HG03575 (cell line): Measurements from ENCODE around the gene DPP6.
"Not testable (repeated sequence)": the region's sequence is repeated elsewhere in the genome, so short reads cannot be mapped to it uniquely, and the experiment has no call there.

ENCODE experiments used
- ATAC-seq: cut with Tn5 transposase; IDR thresholded peaks from one replicate; pipeline ENCODE4 v1.9.1; 2021; ENCODE audit not compliant: unreplicated experiment, insufficient number of reproducible peaks, low FRiP score; ENCODE audit errors: extremely low read depth

DPP6 gene

DNA sequence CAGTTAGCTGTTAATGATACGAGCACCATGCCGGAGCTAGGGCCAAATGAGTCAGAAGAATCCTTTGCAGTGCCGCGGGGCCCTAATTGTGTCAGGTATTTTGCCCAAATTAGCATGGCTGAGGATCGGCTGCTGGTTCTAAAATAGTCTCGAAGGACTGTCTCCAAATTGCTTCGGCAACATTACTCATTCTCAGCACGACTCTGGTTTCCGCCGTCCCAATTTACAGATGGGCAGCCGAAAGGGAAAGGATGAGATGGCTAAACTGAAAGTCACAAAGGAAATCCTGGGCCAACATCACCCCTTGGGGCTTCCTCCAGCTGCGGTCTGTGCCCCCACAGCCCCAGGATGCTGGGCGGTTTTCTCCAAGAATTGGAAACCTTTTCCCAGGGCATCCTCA, 599.3 kb downstream of the DPP6 start:
- no peak for ATAC-seq

- ATAC-seq, result no peak
These were observed 600.4 kb downstream of the DPP6 start for GRCh38 chr7:154652564-154652963.

- ATAC-seq, result no peak
These were observed 601.1 kb downstream of the DPP6 start for GRCh38 chr7:154653281-154653680.

GRCh38 chr7:154656618-154657017, 604.4 kb downstream of the DPP6 start:
- no peak for ATAC-seq

DNA sequence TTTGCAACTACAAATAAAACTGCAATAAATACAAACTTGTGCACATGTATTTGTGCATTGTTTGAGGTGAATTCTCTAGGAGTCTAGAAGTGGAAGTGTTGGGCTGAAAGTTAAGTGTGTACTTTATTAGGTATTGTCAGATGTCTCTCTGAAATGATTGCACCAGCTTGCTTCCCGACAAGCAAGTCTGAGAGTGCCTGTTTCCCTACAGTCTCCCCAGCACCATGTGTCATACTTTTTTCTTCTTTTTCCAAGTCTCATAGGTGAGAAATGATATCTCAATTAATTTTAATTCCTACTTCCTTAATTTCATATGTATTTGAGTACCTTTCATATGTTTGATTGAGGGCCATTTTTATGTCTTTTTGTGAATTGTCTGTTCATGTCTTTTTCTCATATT, 614.6 kb downstream of the DPP6 start:
- ATAC-seq, result no peak

GRCh38 chr7:154672659-154673415, 620.6 kb downstream of the DPP6 start:
- ATAC-seq, result no peak

- no peak for ATAC-seq
These were observed 622.0 kb downstream of the DPP6 start for GRCh38 chr7:154674191-154674590.

DNA sequence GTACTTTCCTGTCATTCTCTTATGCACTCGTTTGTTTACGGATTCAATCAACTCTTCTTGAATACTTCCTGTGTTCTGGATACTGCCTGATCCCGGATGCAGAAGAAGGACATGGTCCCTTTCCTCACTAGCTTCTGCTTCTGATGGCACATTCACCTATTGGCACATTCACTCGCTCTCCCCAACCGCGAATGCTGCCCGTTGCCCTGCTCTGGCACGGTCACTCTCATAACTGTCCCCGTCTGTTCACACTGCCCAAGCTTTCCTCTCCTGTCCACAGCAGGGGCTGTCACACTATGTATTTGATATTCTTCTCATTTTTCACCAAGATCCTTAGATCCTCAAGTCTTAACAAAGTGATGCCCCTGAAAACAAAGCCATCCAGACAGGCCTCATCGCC, 623.4 kb downstream of the DPP6 start:
- no peak for ATAC-seq

DNA sequence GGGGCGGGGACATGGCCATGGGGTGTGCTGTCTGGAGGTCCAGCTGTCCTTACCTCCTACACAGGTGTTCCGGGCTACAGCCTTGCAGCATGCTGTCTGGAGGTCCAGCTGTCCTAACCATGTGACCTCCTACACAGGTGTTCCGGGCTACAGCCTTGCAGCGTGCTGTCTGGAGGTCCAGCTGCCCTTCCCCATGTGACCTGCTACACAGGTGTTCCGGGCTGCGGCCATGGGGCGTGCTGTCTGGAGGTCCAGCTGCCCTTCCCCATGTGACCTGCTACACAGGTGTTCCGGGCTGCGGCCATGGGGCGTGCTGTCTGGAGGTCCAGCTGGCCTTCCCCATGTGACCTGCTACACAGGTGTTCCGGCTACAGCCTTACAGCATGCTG, 623.8 kb downstream of the DPP6 start:
- ATAC-seq, result not testable (repeated sequence)

- no peak for ATAC-seq
These were observed 624.4 kb downstream of the DPP6 start for GRCh38 chr7:154676422-154677073.

DNA sequence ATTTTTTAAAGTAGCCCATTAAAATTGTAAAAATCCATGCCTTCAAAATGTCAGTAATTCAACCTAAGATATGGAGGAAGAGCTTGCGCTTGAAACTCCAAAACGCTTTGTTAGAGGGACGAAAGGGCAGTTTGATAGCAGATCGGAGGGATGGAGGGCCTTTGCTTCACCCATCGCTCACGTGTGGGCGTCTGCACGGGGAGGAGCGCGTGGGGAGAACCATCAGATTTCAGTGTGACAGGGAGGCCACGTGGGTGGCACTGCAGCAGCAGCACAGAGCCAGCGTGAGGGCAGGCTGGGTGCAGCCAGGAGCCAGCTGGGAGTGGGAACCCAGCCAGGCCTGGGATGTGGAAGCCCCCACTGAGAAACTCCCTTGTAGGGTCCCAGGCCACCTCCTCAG, 625.3 kb downstream of the DPP6 start:
- no peak for ATAC-seq

GRCh38 chr7:154678001-154678550, 625.9 kb downstream of the DPP6 start:
- not testable (repeated sequence) for ATAC-seq

DNA sequence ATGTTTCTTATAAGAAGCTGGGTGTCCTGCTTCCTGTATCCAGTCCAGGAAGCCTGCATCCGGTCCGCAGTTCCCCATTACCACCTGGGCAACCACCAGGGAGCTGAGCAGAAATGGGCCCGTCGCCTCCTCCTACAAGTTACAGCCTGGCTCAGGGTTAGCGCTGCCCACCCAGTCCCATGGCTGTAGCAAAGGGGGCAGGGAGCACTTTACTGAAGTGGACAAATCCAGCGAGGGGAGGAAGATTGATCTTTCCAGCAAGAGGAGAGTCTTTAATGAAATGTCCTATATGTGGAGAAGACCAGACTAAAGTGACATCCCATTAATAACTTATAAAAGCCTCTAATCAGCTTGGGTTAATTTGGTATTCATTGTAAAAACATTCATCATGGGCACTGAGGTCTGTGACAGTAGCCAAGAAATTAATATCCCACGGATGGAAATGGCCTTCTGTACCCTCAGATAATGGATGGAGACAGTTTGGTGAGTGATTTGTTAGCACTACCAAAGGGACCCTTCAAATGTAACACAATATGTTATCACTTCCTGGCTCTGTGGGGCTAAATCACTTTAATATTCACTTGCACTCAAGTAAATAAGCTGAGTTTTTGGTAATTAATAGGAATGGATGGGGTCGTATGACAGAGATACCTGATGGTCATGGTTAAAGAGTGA, 627.3 kb downstream of the DPP6 start:
- ATAC-seq, result no peak

DNA sequence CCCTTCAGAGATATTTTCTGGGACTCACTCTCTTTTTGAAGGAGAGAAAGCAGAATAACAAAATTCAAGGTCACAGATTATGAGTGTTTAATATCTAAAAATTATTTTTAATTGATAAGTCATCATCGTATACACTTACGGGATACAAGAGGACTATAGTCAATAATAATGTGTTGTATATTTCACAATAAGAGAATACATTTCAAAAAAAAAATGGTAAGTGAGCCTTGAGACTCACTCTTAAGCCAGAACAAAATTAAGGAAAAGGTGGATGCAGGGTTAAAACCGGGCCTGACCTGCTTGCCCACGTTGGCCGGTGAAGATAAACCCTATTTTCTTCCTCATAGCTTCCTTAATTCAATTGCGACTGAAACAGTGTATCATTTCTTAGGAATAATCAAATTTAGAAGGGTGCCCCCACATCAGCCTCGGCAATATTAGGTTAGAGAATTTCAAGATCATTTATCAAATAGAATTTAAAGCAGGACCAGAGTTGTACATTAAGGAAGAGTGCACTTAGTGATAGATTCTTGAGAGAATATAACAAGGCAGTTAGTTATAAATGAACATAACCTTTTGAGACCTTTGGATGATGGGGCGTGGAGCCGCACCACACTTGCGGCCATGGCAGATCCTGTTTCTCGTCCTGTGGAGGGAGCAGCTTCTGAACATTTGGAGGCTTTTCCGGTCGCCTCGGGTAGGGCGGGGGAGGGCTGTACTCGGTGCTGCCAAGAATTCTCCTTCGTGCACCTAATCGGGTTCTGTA, 628.9 kb downstream of the DPP6 start:
- no peak for ATAC-seq

- no peak for ATAC-seq
These were observed 629.8 kb downstream of the DPP6 start for GRCh38 chr7:154682003-154682402.

DNA sequence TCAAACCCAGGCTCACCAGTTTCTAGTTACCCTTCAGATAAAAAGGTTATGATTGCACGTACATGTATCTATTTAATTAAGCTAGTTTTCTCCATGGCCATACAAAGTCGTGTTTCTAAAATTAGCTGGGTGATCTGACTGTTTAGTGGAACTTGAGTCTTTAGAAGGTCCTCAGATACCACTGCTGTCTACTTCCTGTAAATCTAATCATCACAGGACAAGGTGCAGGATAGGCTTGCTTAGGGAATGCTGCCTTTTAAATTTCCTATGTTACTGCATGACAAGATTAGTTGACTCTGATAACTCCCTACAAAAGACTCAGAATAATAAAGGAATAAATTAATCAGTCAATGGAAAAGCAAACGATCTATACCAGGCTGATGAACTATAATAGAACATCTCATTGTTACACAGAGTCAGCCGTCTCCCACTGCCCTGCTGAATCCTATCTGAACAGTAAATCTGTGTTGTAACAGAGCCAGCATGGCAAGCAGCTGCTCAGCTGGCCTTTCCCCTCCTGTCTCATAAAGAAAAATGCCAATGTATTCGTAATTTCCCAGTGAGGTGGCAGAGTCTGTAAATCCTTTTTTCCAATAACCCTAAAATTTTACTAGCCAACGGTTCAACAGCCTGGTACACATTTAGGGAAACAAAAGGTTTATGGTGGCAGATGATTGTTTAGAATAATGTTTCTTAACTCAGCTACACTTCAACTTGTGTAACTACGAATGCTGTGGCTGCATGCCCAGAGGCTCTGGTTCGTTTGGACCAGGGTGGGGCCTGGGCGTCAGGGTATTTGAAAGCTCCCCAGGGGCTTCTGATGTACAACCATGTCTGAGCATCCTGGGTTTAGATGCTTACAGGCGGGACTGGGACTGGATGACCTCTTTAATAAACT, 632.7 kb downstream of the DPP6 start:
- no peak for ATAC-seq

GRCh38 chr7:154685564-154685901, 633.3 kb downstream of the DPP6 start:
- no peak for ATAC-seq

GRCh38 chr7:154686305-154686704, 634.1 kb downstream of the DPP6 start:
- ATAC-seq, result no peak
